Transverse colon (tissue), 4 donors: ENCODE data around the gene TMEM62.

Source experiments
- EP300 ChIP-seq: sonication (generic); formaldehyde crosslinking; IDR thresholded peaks from one replicate; pipeline ENCODE4 v1.6.1; 2017; ENCODE audit warnings: antibody characterized with exemption, low read depth
- POLR2AphosphoS5 ChIP-seq, 3 donors: sonication (generic); formaldehyde crosslinking; IDR thresholded peaks; one replicate each; pipeline ENCODE4 v1.6.1; 2016; ENCODE audit warnings: antibody characterized with exemption in 3 of 3
- TF ChIP-seq, protein P1 (sequence below), 5 experiments: fragments of 200-600 bp in 3 of 5; fragments of 450-650 bp in 2 of 5; sonication (generic) in 3 of 5; IDR thresholded peaks; 1 replicate in 2 of 5; 2 replicates in 3 of 5; pipeline ENCODE4 v1.5.1; 2016 to 2017; ENCODE audit warnings: antibody characterized with exemption in 5 of 5, inconsistent platforms in 3 of 5, mild to moderate bottlenecking in 2 of 5, moderate library complexity in 1 of 5

DNA sequence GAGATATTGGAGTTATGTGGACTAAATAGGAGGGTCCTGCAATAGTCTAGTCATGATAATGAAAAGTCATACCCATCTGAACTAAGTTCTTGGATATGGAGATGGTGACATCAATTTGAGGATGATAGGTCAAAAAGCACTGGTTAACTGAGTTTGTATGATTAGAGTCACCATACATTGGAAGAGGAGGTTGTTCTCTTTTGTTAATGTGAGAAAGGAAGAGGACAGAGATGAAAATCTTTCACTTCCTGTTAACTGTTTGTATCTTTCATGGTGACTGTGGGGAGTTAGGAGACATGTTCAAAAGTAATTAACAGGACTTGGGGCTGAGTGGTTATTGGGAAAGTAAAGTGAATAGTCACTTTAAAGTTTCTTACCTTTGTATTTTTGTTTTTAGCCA is 11.1 kb downstream of the TMEM62 start:
- TF ChIP-seq POLR2AphosphoS5 (IDR thresholded peaks at IDR 0.05) (no peak), EP300 (no peak)
- TF ChIP-seq, protein P1, sequence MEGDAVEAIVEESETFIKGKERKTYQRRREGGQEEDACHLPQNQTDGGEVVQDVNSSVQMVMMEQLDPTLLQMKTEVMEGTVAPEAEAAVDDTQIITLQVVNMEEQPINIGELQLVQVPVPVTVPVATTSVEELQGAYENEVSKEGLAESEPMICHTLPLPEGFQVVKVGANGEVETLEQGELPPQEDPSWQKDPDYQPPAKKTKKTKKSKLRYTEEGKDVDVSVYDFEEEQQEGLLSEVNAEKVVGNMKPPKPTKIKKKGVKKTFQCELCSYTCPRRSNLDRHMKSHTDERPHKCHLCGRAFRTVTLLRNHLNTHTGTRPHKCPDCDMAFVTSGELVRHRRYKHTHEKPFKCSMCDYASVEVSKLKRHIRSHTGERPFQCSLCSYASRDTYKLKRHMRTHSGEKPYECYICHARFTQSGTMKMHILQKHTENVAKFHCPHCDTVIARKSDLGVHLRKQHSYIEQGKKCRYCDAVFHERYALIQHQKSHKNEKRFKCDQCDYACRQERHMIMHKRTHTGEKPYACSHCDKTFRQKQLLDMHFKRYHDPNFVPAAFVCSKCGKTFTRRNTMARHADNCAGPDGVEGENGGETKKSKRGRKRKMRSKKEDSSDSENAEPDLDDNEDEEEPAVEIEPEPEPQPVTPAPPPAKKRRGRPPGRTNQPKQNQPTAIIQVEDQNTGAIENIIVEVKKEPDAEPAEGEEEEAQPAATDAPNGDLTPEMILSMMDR (IDR thresholded peaks at IDR 0.05) = no peak
